GM12865 (cell line): ENCODE measurements around the gene SSC5D.
A peak's percentile ranks its signal among the peaks of the same experiment; 100 is the strongest.

Experiments used
- DNase-seq: peaks from one replicate; pipeline ENCODE4 v3.0.0; 2010; ENCODE audit warnings: low read depth
- H3K4me3 ChIP-seq: 2 replicates; pipeline ENCODE4 v1.5.1; 2011; ENCODE audit warnings: mild to moderate bottlenecking, low read depth, low read length, control low read depth
- CTCF ChIP-seq: IDR thresholded peaks from 2 replicates; pipeline ENCODE4 v1.5.1; 2011; ENCODE audit warnings: low read length, control low read depth, low read depth, inconsistent platforms; ENCODE audit not compliant: insufficient read depth; ENCODE audit errors: missing control alignments

Gene SSC5D

GRCh38 chr19:55487924-55488687 lies at the start of gene SSC5D:
Gene SSC5D (plus strand): TSS chr19:55488436. CDS start chr19:55488590, 154 bp downstream.
- no peak for TF ChIP-seq CTCF
- DNase-seq, result no peak
- no peak within 1 kb of the TSS for H3K4me3 ChIP-seq

DNA sequence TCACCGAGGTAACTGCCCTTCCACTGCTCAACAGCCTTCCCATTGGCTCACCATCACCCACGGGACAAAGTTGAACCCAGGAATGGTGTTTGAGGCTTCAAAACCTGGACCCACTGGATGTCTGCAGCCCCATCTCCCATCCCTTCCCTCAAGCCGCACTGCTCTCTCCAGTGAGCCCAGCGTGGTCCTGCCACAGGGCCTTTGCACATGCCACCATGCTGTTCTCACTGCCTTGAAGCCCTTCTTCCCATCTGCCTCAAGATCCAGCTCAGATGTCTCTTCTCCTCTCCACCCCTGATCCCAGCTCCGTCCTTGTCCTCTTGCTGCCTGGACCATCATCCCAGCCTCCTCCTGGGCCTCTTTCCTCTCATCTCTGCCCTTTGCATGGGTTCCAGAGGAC lies 49.2 kb upstream of the SSC5D start:
- no peak overlapping the region for H3K4me3 ChIP-seq
- no peak for DNase-seq
- TF ChIP-seq CTCF, result no peak

DNA sequence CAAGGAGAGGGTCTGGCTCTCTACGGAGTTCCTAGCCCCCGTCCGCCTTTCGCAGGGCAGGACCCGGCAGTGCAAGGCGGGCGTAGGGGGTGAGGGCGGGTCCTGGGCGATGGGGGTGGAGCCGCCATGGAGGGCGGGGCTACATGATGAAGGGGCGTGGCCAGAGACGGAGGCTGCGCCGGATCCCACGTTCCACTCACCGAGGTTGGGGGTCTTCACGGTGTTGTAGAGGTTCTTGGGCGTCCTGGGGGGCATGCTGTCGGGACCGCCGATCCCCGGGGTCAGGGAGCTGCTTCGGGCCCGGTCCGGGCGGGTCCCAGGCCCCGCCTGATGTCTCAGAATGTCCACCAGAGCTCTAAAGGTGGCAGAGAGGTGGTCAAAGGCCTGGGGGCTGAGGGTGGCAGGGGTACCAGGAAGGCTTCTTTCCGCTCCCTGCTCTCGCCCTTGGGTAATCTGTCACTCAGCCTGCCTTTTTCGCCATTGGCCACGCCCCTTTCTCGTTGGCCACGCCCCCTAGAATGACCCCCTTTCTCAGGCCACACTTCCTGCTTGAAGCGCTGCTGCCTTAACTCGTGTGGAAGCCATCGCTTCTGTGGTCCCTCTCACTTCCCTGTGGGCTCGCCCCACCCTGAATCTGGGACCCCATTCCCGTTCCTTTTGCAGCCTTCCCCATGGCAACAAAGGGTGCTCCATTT lies 47.7 kb upstream of the SSC5D start:
- no peak for TF ChIP-seq CTCF
- DNase-seq, result peak; percentile 49
- H3K4me3 ChIP-seq, result no peak overlapping the region

GRCh38 chr19:55441319-55441691 lies 46.9 kb upstream of the SSC5D start:
- no peak overlapping the region for H3K4me3 ChIP-seq
- DNase-seq, result no peak
- no peak for TF ChIP-seq CTCF

DNA sequence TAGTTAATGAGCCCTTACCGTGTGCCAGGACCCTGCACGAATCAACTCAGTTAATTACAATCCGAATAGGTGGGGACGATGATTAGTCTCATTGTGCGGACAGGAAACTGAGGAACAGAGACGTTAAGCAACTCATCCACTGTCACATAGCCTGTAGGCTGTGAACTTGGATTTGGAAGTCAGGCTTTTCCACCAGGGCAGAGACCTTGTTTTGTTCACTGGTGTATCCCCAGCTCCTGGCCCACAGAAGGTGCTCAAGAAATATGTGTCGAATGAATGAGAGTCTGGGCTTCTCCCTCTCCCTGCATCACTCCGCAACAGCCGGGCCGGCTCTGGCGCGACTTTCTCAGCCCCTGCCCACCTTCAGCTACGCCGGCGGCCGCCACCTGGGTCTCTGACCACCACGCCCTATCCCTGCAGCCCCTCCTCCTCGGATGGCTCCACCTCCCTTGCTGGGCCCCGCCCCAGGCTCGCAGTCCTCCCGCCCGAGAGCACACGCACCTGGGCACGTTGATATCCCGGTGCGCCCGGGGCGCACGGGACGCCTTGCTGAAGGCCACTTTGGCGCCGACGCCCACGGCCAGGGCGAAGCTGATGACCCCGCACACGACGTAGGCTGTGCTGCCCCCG lies 46.4 kb upstream of the SSC5D start:
- no peak for DNase-seq
- no peak for TF ChIP-seq CTCF
- H3K4me3 ChIP-seq, result no peak overlapping the region

DNA sequence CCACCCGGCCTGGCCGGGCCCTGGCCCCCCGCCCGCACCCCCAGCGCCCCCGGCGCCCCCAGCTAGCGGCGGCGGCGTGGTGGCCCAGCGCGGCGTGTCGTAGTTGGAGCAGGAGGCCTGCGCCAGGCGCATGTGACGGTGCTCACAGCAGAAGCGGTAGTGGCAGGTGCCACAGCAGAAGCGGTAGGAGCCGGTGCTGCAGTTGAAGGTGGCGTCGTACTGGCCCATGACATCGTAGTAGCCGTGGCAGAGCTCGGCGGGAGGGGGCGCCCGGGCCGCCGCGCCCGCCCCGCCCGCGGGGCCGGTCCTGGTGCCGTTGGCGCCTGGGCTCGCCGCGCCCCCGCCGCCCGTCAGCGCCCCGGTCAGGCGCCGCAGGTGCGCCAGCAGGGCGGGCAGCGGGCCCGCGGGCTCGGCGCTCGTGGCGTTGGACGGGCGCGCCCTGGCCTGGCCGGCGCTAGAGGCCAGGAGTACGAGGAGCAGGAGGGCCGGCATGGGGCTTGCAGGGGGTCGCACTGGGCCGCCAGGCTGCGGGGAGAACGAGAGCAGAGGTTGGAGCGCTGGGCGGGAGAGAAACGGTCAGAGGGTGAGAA lies 45.8 kb upstream of the SSC5D start:
- TF ChIP-seq CTCF, result no peak
- no peak overlapping the region for H3K4me3 ChIP-seq
- no peak for DNase-seq
